ENCODE measurements around the gene CYP46A1.

The CYP46A1 gene

GRCh38 chr14:99703381-99703780 is 19.3 kb downstream of the CYP46A1 start:
- no peak for TF ChIP-seq MAX (IDR thresholded peaks at IDR 0.05)
- TF ChIP-seq TCF12 (IDR thresholded peaks at IDR 0.05; ENCODE audit: low read depth), result no peak
- TF ChIP-seq TAF1 (IDR thresholded peaks at IDR 0.05; ENCODE audit: low read depth), result no peak

- 0 out of 2 replicates have a peak, but pooled peaks have one; percentile 17 for TF ChIP-seq CEBPB (IDR thresholded peaks at IDR 0.05)
- no peak for TF ChIP-seq CREB1 (IDR thresholded peaks at IDR 0.05; ENCODE audit: low read depth)
Observed at GRCh38 chr14:99704037-99704436, 19.9 kb downstream of the CYP46A1 start.

GRCh38 chr14:99706107-99706900 is 22.2 kb downstream of the CYP46A1 start:
- no peak for TF ChIP-seq ZBTB7A (IDR thresholded peaks at IDR 0.05; ENCODE audit: low read depth)
- TF ChIP-seq CEBPB (IDR thresholded peaks at IDR 0.05), result no peak
- no peak for TF ChIP-seq EGR1 (IDR thresholded peaks at IDR 0.05)

- TF ChIP-seq FOXM1 (IDR thresholded peaks at IDR 0.05; ENCODE audit: borderline replicate concordance, low read depth) (no peak), TEAD4 (IDR thresholded peaks at IDR 0.05) (no peak), REST (IDR thresholded peaks at IDR 0.05; ENCODE audit: low read depth) (no peak), YY1 (IDR thresholded peaks at IDR 0.05; ENCODE audit: low read depth) (no peak), USF1 (IDR thresholded peaks at IDR 0.05) (no peak), CREB1 (IDR thresholded peaks at IDR 0.05; ENCODE audit: low read depth) (no peak), ZBTB7A (IDR thresholded peaks at IDR 0.05; ENCODE audit: low read depth) (no peak), TCF12 (IDR thresholded peaks at IDR 0.05; ENCODE audit: low read depth) (no peak), MAX (IDR thresholded peaks at IDR 0.05) (no peak), EGR1 (IDR thresholded peaks at IDR 0.05) (no peak), TAF1 (IDR thresholded peaks at IDR 0.05; ENCODE audit: low read depth) (no peak), CEBPB (IDR thresholded peaks at IDR 0.05) (no peak), EP300 (IDR thresholded peaks at IDR 0.05; ENCODE audit: borderline replicate concordance) (no peak), NFIC (IDR thresholded peaks at IDR 0.05) (no peak), RAD21 (IDR thresholded peaks at IDR 0.05; ENCODE audit: low read depth) (no peak)
Observed at GRCh38 chr14:99707420-99707819, 23.3 kb downstream of the CYP46A1 start.

GRCh38 chr14:99707921-99708320 is 23.8 kb downstream of the CYP46A1 start:
- TF ChIP-seq YY1 (IDR thresholded peaks at IDR 0.05; ENCODE audit: low read depth) (no peak), TAF1 (IDR thresholded peaks at IDR 0.05; ENCODE audit: low read depth) (no peak), CEBPB (IDR thresholded peaks at IDR 0.05) (no peak)

- no peak for TF ChIP-seq USF1 (IDR thresholded peaks at IDR 0.05)
- TF ChIP-seq FOXM1 (IDR thresholded peaks at IDR 0.05; ENCODE audit: borderline replicate concordance, low read depth), result no peak
- TF ChIP-seq NFIC (IDR thresholded peaks at IDR 0.05), result no peak
- no peak for TF ChIP-seq YY1 (IDR thresholded peaks at IDR 0.05; ENCODE audit: low read depth)
- no peak for TF ChIP-seq CREB1 (IDR thresholded peaks at IDR 0.05; ENCODE audit: low read depth)
- no peak for TF ChIP-seq ZBTB7A (IDR thresholded peaks at IDR 0.05; ENCODE audit: low read depth)
- no peak for TF ChIP-seq TEAD4 (IDR thresholded peaks at IDR 0.05)
- TF ChIP-seq MAX (IDR thresholded peaks at IDR 0.05), result no peak
- no peak for TF ChIP-seq TAF1 (IDR thresholded peaks at IDR 0.05; ENCODE audit: low read depth)
- TF ChIP-seq CEBPB (IDR thresholded peaks at IDR 0.05), result no peak
- TF ChIP-seq REST (IDR thresholded peaks at IDR 0.05; ENCODE audit: low read depth), result no peak
Observed at GRCh38 chr14:99708449-99708848, 24.4 kb downstream of the CYP46A1 start.
